Spleen (tissue), 7 donors: ENCODE measurements around the gene NEO1.

Experiments
- POLR2A ChIP-seq, 3 donors: fragments of 450-650 bp; IDR thresholded peaks; one replicate each; pipeline ENCODE4 v1.5.1; 2017; ENCODE audit warnings: antibody characterized with exemption in 3 of 3, mild to moderate bottlenecking in 1 of 3
- TF ChIP-seq, protein P1 (sequence below), 11 experiments: fragments of 200-600 bp in 7 of 11; fragments of 450-650 bp in 4 of 11; sonication (generic) in 4 of 11; IDR thresholded peaks in 8 of 11; conservative IDR thresholded peaks in 3 of 11; 1 replicate in 7 of 11; 2 replicates in 4 of 11; pipeline versions ENCODE4 v1.4.0 to v1.8.0; 2016 to 2021; ENCODE audit warnings: antibody characterized with exemption in 11 of 11, inconsistent platforms in 4 of 11, mild to moderate bottlenecking in 1 of 11
- donor health status: DM: no; HTN: no; CAD: no; lungs with moderate emphysema.
- donor health status: DM: no; HTN: no; CAD: no.
- donor health status: DM: no; HTN: no; CAD: no.

DNA sequence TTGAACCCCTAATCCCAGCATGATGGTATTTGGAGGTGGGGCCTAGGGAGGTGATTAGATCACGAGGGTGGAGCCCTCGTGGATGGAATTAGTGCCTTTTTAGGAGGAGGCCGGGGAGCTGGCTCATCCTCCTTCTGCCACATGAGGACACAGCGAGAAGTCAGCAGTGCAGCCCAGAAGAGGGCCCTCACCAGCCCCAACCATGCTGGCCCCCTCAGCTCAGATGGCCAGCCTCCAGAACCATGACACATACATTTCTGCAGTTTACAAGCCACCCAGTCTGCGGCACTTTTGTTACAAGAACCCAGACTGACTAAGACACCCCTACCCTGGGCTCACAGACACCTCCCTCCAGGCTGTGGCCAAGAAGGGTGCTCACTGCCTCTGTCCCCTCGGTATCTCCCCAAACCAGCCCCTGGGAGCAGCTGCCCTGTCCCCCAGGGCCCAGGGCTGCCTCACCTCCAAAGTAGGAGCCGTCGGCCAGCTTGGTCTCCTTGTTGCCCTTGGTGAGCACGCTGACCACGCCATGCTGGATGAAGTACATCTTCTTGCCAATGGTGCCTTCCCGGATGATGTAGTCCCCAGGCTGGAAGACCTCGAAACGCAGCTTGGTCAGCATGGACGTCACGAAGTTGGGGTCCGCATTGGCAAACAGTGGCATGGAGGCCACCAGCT is 272.4 kb downstream of the NEO1 start:
- TF ChIP-seq, protein P1, sequence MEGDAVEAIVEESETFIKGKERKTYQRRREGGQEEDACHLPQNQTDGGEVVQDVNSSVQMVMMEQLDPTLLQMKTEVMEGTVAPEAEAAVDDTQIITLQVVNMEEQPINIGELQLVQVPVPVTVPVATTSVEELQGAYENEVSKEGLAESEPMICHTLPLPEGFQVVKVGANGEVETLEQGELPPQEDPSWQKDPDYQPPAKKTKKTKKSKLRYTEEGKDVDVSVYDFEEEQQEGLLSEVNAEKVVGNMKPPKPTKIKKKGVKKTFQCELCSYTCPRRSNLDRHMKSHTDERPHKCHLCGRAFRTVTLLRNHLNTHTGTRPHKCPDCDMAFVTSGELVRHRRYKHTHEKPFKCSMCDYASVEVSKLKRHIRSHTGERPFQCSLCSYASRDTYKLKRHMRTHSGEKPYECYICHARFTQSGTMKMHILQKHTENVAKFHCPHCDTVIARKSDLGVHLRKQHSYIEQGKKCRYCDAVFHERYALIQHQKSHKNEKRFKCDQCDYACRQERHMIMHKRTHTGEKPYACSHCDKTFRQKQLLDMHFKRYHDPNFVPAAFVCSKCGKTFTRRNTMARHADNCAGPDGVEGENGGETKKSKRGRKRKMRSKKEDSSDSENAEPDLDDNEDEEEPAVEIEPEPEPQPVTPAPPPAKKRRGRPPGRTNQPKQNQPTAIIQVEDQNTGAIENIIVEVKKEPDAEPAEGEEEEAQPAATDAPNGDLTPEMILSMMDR (IDR thresholded peaks at IDR 0.05 in 8 of 11, conservative IDR thresholded peaks at IDR 0.05 in 3 of 11), result no peak
- no peak for TF ChIP-seq POLR2A (IDR thresholded peaks at IDR 0.05)
